C4-2B (cell line): Measurements from ENCODE around the gene TMEM266.

ENCODE experiments used
- CTCF ChIP-seq: fragments of 450-650 bp; conservative IDR thresholded peaks from 2 replicates; pipeline ENCODE4 v1.5.1; 2017; ENCODE audit warnings: mild to moderate bottlenecking
- ZFX ChIP-seq: fragments of 450-650 bp; IDR thresholded peaks from 2 replicates; pipeline ENCODE4 v1.6.1; 2017

- TF ChIP-seq CTCF (no peak), ZFX (no peak)
Observed at GRCh38 chr15:76208786-76209424, 149.1 kb downstream of the TMEM266 start.
